ENCODE results near the gene FMNL2.

Gene FMNL2

GRCh38 chr2:152421521-152422370 lies 86.8 kb downstream of the FMNL2 start (continued):
- no peak for TF ChIP-seq ZNF202 (tag by site-specific recombination; IDR thresholded peaks at IDR 0.05; ENCODE audit: borderline replicate concordance)
- 0 out of 2 replicates have a peak, but pooled peaks have one; percentile 23 for TF ChIP-seq ZFP69B (tag by site-specific recombination; IDR thresholded peaks at IDR 0.05)
- TF ChIP-seq ZNF692 (tag by site-specific recombination; IDR thresholded peaks at IDR 0.05), result peak; percentile 40; the same call in 1 of the 2 replicates
- TF ChIP-seq KLF8 (tag by site-specific recombination; IDR thresholded peaks at IDR 0.05), result 0 out of 2 replicates have a peak, but pooled peaks have one; percentile 21
- peak; percentile 60; the same call in 1 of the 2 replicates for TF ChIP-seq WT1 (tag by site-specific recombination; IDR thresholded peaks at IDR 0.05)
- TF ChIP-seq SP7 (tag by site-specific recombination; IDR thresholded peaks at IDR 0.05), result peak; percentile 86
- no peak for TF ChIP-seq ZSCAN16 (tag by site-specific recombination; IDR thresholded peaks at IDR 0.05)
- peak; percentile 6; the same call in 1 of the 2 replicates for TF ChIP-seq GLI2 (tag by site-specific recombination; IDR thresholded peaks at IDR 0.05; ENCODE audit: borderline replicate concordance, low read depth)
- no peak for TF ChIP-seq ZNF837 (tag by site-specific recombination; IDR thresholded peaks at IDR 0.05)
- no peak for TF ChIP-seq ZNF433 (tag by site-specific recombination; IDR thresholded peaks at IDR 0.05; ENCODE audit: low read depth)
- TF ChIP-seq ZNF473 (tag by site-specific recombination; IDR thresholded peaks at IDR 0.05), result no peak
- TF ChIP-seq ZBTB6 (tag by site-specific recombination; IDR thresholded peaks at IDR 0.05), result no peak
- peak; percentile 79 for TF ChIP-seq HIC1 (tag by site-specific recombination; IDR thresholded peaks at IDR 0.05)
- 0 out of 2 replicates have a peak, but pooled peaks have one; percentile 39 for TF ChIP-seq ZNF561 (tag by site-specific recombination; IDR thresholded peaks at IDR 0.05; ENCODE audit: borderline replicate concordance)
- 0 out of 2 replicates have a peak, but pooled peaks have one; percentile 75 for TF ChIP-seq ZNF639 (tag by site-specific recombination; IDR thresholded peaks at IDR 0.05)
- TF ChIP-seq ZNF311 (tag by site-specific recombination; IDR thresholded peaks at IDR 0.05; ENCODE audit: borderline replicate concordance), result no peak
- no peak for TF ChIP-seq MYNN (tag by site-specific recombination; IDR thresholded peaks at IDR 0.05; ENCODE audit: borderline replicate concordance)
- TF ChIP-seq ZIC2 (tag by site-specific recombination; IDR thresholded peaks at IDR 0.05), result peak; percentile 54; the same call in 1 of the 2 replicates
- no peak for TF ChIP-seq CTCF (tag by site-specific recombination; IDR thresholded peaks at IDR 0.05)
- TF ChIP-seq ZBTB10 (tag by site-specific recombination; IDR thresholded peaks at IDR 0.05), result no peak
- no peak for TF ChIP-seq ZNF701 (tag by site-specific recombination; IDR thresholded peaks at IDR 0.05)
- no peak for TF ChIP-seq SALL2 (tag by site-specific recombination; IDR thresholded peaks at IDR 0.05; ENCODE audit: borderline replicate concordance)
- peak; percentile 76 for TF ChIP-seq ZNF10 (tag by site-specific recombination; IDR thresholded peaks at IDR 0.05)
- 0 out of 2 replicates have a peak, but pooled peaks have one; percentile 25 for TF ChIP-seq TCF7L2 (IDR thresholded peaks at IDR 0.05; ENCODE audit: borderline replicate concordance, low read depth, low read length)
- TF ChIP-seq ZBTB17 (tag by site-specific recombination; IDR thresholded peaks at IDR 0.05), result peak; percentile 82
- no peak for TF ChIP-seq ZNF658 (tag by site-specific recombination; IDR thresholded peaks at IDR 0.05)
- peak; percentile 82 for TF ChIP-seq ZNF24 (tag by site-specific recombination; IDR thresholded peaks at IDR 0.05)

All from HEK293 (cell line).